ENCODE measurements around the gene VPS51. TPM values are rescaled to one million over a fixed set of nuclear protein-coding genes. Genes with fewer than 3 reads are reported as not detected.

VPS51 gene
- total and polyA plus RNA-seq, 9 of the 15 experiments (the other 6 are each of a cell fraction or from before 2014, with no cell fraction given) = 1.8 to 143 (median 46.8) TPM

DNA sequence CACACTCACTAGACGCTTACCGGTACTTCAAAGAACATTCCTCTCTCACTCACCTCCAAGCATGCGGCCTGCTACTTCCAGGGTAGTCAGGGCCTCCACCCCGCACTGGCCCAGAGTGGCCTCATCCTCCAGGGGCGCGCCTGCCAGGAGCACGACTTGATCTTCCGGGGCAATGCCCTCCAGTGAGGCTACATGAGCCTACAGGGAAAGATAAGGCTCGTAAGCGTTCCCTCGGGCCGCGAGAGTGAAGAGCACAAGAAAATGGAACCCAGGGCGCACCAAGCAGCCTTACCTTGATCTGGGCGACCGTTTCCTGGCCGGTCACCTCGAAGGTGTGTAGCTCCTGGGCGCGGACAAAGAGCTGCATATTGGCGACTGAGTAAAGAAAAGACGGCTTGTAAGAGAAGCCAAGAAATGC lies 25.4 kb downstream of the VPS51 start:
- H4K20me1 ChIP-seq (replicated peaks; ENCODE audit: control insufficient read depth, insufficient read depth, low read length) = peaks cover 4% of the 10 kb centered on the region; the same call in 1 of the 2 replicates
- peak overlapping the region; percentile 100 for H3K4me2 ChIP-seq (ENCODE audit: insufficient read depth, low read length)
- peak overlapping the region; percentile 98 for H3K4me3 ChIP-seq
- TSS peak; percentile 65 for BruUV-seq (replicated peaks)
- DNase-seq (ENCODE audit: extremely low read depth in 1 of 4, low spot score in 3 of 4) = peak in 2 of 4 experiments; percentile 29 to 52
- H2AFZ ChIP-seq (ENCODE audit: low read depth, low read length) = peak overlapping the region; percentile 60; the same call in 1 of the 2 replicates
- no peaks in the 10 kb centered on the region for H3K9me1 ChIP-seq (ENCODE audit: control insufficient read depth, insufficient read depth, low read length)
- H3K27me3 ChIP-seq (ENCODE audit: control insufficient read depth in 2 of 2, insufficient read depth in 2 of 2, low read length in 2 of 2) = no peaks in the 10 kb centered on the region
- H3K79me2 ChIP-seq (ENCODE audit: control insufficient read depth, insufficient read depth, low read length) = peaks cover 67% of the 10 kb centered on the region
- H3K9me3 ChIP-seq (replicated peaks; ENCODE audit: control insufficient read depth, insufficient read depth, low read depth, low read length) = no peaks in the 10 kb centered on the region
- H3K9ac ChIP-seq (ENCODE audit: insufficient read depth in 1 of 2, low read depth in 2 of 2, low read length in 2 of 2) = peak overlapping the region; percentile 98
- peak overlapping the region; percentile 96 for H3K27ac ChIP-seq (ENCODE audit: extremely low read depth, low read depth, low read length)
- ChIA-PET POLR2A (interaction anchor here (0.6 to 9.5 kb wide), 27 partner anchors 9 to 738 kb away, joined by 3 to 182 read pairs (median 3); partner anchors contain the start of genes CAPN1, MAJIN, NEAT1 and POLA2), CTCF (ENCODE audit: low intra/inter-chr PET ratio) (interaction anchor here (0.7 kb wide), 1 partner anchor 9 kb away, joined by 3 read pairs; no protein-coding TSS in a partner anchor)
- 2% methylated on average over 22 of the region's 22 CpGs for WGBS (ENCODE audit: insufficient coverage, low coverage, missing lambda C conversion rate)
- intact Hi-C loops (cut with micrococcal nuclease) = no loop called here
- peak; percentile 14 for ATAC-seq
- in situ Hi-C loops (cut with MboI) = no loop called here
- FAIRE-seq = no peak
- H3K36me3 ChIP-seq (ENCODE audit: control insufficient read depth, insufficient read depth, low read length) = peaks cover 71% of the 10 kb centered on the region
- peaks cover 15 to 28% of the 10 kb centered on the region in 2 experiments; a peak in 4 of 5 replicates for H3K4me1 ChIP-seq (replicated peaks in 1 of 2; ENCODE audit: control insufficient read depth in 2 of 2, insufficient read depth in 2 of 2, low read length in 2 of 2)
- TF ChIP-seq BCL6 (CRISPR knock-in tag; IDR thresholded peaks at IDR 0.05) (no peak), CEBPG (CRISPR knock-in tag; IDR thresholded peaks at IDR 0.05) (peak; percentile 40; the same call in 1 of the 2 replicates), CEBPG (tag; conservative IDR thresholded peaks at IDR 0.05 in 1 of 2, IDR thresholded peaks at IDR 0.05 in 1 of 2) (no peak), MTA2 (IDR thresholded peaks at IDR 0.05; ENCODE audit: low read depth) (no peak), ARID4B (CRISPR knock-in tag; IDR thresholded peaks at IDR 0.05) (peak; percentile 50; the same call in 1 of the 2 replicates), COPS2 (conservative IDR thresholded peaks at IDR 0.05) (no peak), LCOR (CRISPR knock-in tag; IDR thresholded peaks at IDR 0.05) (no peak), PRDM10 (IDR thresholded peaks at IDR 0.05; ENCODE audit: partially characterized antibody) (peak; percentile 54), TFAM (CRISPR knock-in tag; conservative IDR thresholded peaks at IDR 0.05) (no peak)
- TF ChIP-seq, protein P1, sequence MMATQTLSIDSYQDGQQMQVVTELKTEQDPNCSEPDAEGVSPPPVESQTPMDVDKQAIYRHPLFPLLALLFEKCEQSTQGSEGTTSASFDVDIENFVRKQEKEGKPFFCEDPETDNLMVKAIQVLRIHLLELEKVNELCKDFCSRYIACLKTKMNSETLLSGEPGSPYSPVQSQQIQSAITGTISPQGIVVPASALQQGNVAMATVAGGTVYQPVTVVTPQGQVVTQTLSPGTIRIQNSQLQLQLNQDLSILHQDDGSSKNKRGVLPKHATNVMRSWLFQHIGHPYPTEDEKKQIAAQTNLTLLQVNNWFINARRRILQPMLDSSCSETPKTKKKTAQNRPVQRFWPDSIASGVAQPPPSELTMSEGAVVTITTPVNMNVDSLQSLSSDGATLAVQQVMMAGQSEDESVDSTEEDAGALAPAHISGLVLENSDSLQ (IDR thresholded peaks at IDR 0.05) = no peak
- TF ChIP-seq, protein P2, sequence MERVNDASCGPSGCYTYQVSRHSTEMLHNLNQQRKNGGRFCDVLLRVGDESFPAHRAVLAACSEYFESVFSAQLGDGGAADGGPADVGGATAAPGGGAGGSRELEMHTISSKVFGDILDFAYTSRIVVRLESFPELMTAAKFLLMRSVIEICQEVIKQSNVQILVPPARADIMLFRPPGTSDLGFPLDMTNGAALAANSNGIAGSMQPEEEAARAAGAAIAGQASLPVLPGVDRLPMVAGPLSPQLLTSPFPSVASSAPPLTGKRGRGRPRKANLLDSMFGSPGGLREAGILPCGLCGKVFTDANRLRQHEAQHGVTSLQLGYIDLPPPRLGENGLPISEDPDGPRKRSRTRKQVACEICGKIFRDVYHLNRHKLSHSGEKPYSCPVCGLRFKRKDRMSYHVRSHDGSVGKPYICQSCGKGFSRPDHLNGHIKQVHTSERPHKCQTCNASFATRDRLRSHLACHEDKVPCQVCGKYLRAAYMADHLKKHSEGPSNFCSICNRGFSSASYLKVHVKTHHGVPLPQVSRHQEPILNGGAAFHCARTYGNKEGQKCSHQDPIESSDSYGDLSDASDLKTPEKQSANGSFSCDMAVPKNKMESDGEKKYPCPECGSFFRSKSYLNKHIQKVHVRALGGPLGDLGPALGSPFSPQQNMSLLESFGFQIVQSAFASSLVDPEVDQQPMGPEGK (CRISPR knock-in tag; IDR thresholded peaks at IDR 0.05; ENCODE audit: borderline replicate concordance) = no peak

Data from K562 (cell line).